NCI-H526 (cell line): ENCODE data around the gene RXFP3.
"Not testable (repeated sequence)": the region's sequence is repeated elsewhere in the genome, so short reads cannot be mapped to it uniquely, and the experiment has no call there.

ENCODE experiments used
- DNase-seq, 2 experiments: peaks; one replicate each; lab custom pipeline; 2025; lab: John Stamatoyannopoulos, UW

The RXFP3 gene

GRCh38 chr5:33936004-33936380, 194 bp upstream of the RXFP3 start:
- peak in 1 of 2 experiments; percentile 75 for DNase-seq

- DNase-seq, result no peak
These were observed 976 bp downstream of the RXFP3 start for GRCh38 chr5:33937017-33937706.

- no peak for DNase-seq
These were observed 1.7 kb downstream of the RXFP3 start for GRCh38 chr5:33937707-33938506.

GRCh38 chr5:33938507-33938796, 2.3 kb downstream of the RXFP3 start:
- no peak for DNase-seq

GRCh38 chr5:33938881-33939280, 2.7 kb downstream of the RXFP3 start:
- DNase-seq, result peak in 1 of 2 experiments; percentile 53

GRCh38 chr5:33939556-33940262, 3.5 kb downstream of the RXFP3 start:
- DNase-seq, result peak; percentile 15 to 75

- peak; percentile 46 to 76 for DNase-seq
These were observed 4.9 kb downstream of the RXFP3 start for GRCh38 chr5:33941090-33941489.

GRCh38 chr5:33944543-33945132, 8.5 kb downstream of the RXFP3 start:
- DNase-seq, result no peak

- not testable (repeated sequence) for DNase-seq
These were observed 16.0 kb downstream of the RXFP3 start for GRCh38 chr5:33952175-33952574.

GRCh38 chr5:33957577-33958150, 21.5 kb downstream of the RXFP3 start:
- no peak for DNase-seq

- DNase-seq, result no peak
These were observed 22.0 kb downstream of the RXFP3 start for GRCh38 chr5:33958176-33958575.

- DNase-seq, result no peak
These were observed 28.0 kb downstream of the RXFP3 start for GRCh38 chr5:33964132-33964700.

- DNase-seq, result peak in 1 of 2 experiments; percentile 24
These were observed 30.6 kb downstream of the RXFP3 start for GRCh38 chr5:33966805-33967204.

GRCh38 chr5:33968211-33969005, 32.2 kb downstream of the RXFP3 start:
- DNase-seq, result no peak

GRCh38 chr5:33969572-33970452, 33.6 kb downstream of the RXFP3 start:
- peak; percentile 6 to 77 for DNase-seq

GRCh38 chr5:33973271-33973670, 37.1 kb downstream of the RXFP3 start:
- no peak for DNase-seq

GRCh38 chr5:33975852-33976251, 39.7 kb downstream of the RXFP3 start:
- DNase-seq, result no peak

- DNase-seq, result no peak
These were observed 40.1 kb downstream of the RXFP3 start for GRCh38 chr5:33976307-33976706.

GRCh38 chr5:33978306-33978705, 42.1 kb downstream of the RXFP3 start:
- DNase-seq, result no peak

- no peak for DNase-seq
These were observed 43.8 kb downstream of the RXFP3 start for GRCh38 chr5:33980030-33980429.
